ENCODE results near the gene DIAPH3. TPM values are rescaled to one million over a fixed set of nuclear protein-coding genes. Genes with fewer than 3 reads are reported as not detected.

DIAPH3 gene
- total RNA-seq, 1 experiment from 2014 or later: 24.8 TPM

- H3K4me3 ChIP-seq: no peak overlapping the region
- no peaks in the 10 kb centered on the region for H3K27me3 ChIP-seq
- DNase-seq: no peak
- H3K9me3 ChIP-seq: peaks cover 4% of the 10 kb centered on the region; the same call in 1 of the 2 replicates
- peaks cover 8% of the 10 kb centered on the region; the same call in 1 of the 2 replicates for H3K36me3 ChIP-seq
Observed at GRCh38 chr13:59780058-59780457, 383.7 kb downstream of the DIAPH3 start.

GRCh38 chr13:59776924-59777690 lies 386.6 kb downstream of the DIAPH3 start:
- H3K36me3 ChIP-seq: peaks cover 11% of the 10 kb centered on the region
- no peak for DNase-seq
- H3K9me3 ChIP-seq: peaks cover 4% of the 10 kb centered on the region; the same call in 1 of the 2 replicates
- no peak overlapping the region for H3K4me3 ChIP-seq
- no peaks in the 10 kb centered on the region for H3K27me3 ChIP-seq

- Histone ChIP-seq H3K9me3 (peaks cover 4% of the 10 kb centered on the region; the same call in 1 of the 2 replicates), H3K27me3 (no peaks in the 10 kb centered on the region), H3K36me3 (peaks cover 11% of the 10 kb centered on the region), H3K4me3 (no peak overlapping the region)
- peak; percentile 26 for DNase-seq
Observed at GRCh38 chr13:59774491-59774971, 389.2 kb downstream of the DIAPH3 start.

- no peaks in the 10 kb centered on the region for H3K9me3 ChIP-seq
- peaks cover 11% of the 10 kb centered on the region for H3K36me3 ChIP-seq
- no peak overlapping the region for H3K4me3 ChIP-seq
- DNase-seq: no peak
- H3K27me3 ChIP-seq: no peaks in the 10 kb centered on the region
Observed at GRCh38 chr13:59771272-59771671, 392.5 kb downstream of the DIAPH3 start.

GRCh38 chr13:59770451-59770850 lies 393.3 kb downstream of the DIAPH3 start:
- H3K36me3 ChIP-seq: peaks cover 5% of the 10 kb centered on the region
- no peaks in the 10 kb centered on the region for H3K9me3 ChIP-seq
- H3K4me3 ChIP-seq: no peak overlapping the region
- DNase-seq: no peak
- H3K27me3 ChIP-seq: no peaks in the 10 kb centered on the region

- H3K36me3 ChIP-seq: peaks cover 5% of the 10 kb centered on the region; the same call in 1 of the 2 replicates
- no peaks in the 10 kb centered on the region for H3K9me3 ChIP-seq
- H3K4me3 ChIP-seq: no peak overlapping the region
- no peaks in the 10 kb centered on the region for H3K27me3 ChIP-seq
- DNase-seq: no peak
Observed at GRCh38 chr13:59766236-59766635, 397.5 kb downstream of the DIAPH3 start.

- H3K9me3 ChIP-seq: no peaks in the 10 kb centered on the region
- no peaks in the 10 kb centered on the region for H3K36me3 ChIP-seq
- H3K4me3 ChIP-seq: no peak overlapping the region
- H3K27me3 ChIP-seq: no peaks in the 10 kb centered on the region
- DNase-seq: no peak
Observed at GRCh38 chr13:59755632-59756290, 408.0 kb downstream of the DIAPH3 start.

GRCh38 chr13:59754411-59754810 lies 409.3 kb downstream of the DIAPH3 start:
- no peaks in the 10 kb centered on the region for H3K27me3 ChIP-seq
- DNase-seq: no peak
- H3K36me3 ChIP-seq: no peaks in the 10 kb centered on the region
- H3K9me3 ChIP-seq: no peaks in the 10 kb centered on the region; the same call in 1 of the 2 replicates
- H3K4me3 ChIP-seq: no peak overlapping the region

- H3K36me3 ChIP-seq: no peaks in the 10 kb centered on the region
- no peak overlapping the region for H3K4me3 ChIP-seq
- H3K27me3 ChIP-seq: no peaks in the 10 kb centered on the region
- no peaks in the 10 kb centered on the region; the same call in 1 of the 2 replicates for H3K9me3 ChIP-seq
- DNase-seq: no peak
Observed at GRCh38 chr13:59750860-59751259, 412.9 kb downstream of the DIAPH3 start.

- no peak overlapping the region for H3K4me3 ChIP-seq
- H3K9me3 ChIP-seq: no peaks in the 10 kb centered on the region; the same call in 1 of the 2 replicates
- no peaks in the 10 kb centered on the region for H3K27me3 ChIP-seq
- DNase-seq: no peak
- no peaks in the 10 kb centered on the region for H3K36me3 ChIP-seq
Observed at GRCh38 chr13:59748046-59748445, 415.7 kb downstream of the DIAPH3 start.

- no peaks in the 10 kb centered on the region; the same call in 1 of the 2 replicates for H3K9me3 ChIP-seq
- DNase-seq: no peak
- H3K36me3 ChIP-seq: no peaks in the 10 kb centered on the region
- no peaks in the 10 kb centered on the region for H3K27me3 ChIP-seq
- no peak overlapping the region for H3K4me3 ChIP-seq
Observed at GRCh38 chr13:59747529-59747928, 416.2 kb downstream of the DIAPH3 start.

- DNase-seq: no peak
- no peak overlapping the region for H3K4me3 ChIP-seq
Observed at GRCh38 chr13:59746291-59746962, 417.3 kb downstream of the DIAPH3 start.

GRCh38 chr13:59745392-59745788 lies 418.3 kb downstream of the DIAPH3 start:
- peak; percentile 20 for DNase-seq
- Histone ChIP-seq H3K4me3 (no peak overlapping the region), H3K36me3 (no peaks in the 10 kb centered on the region), H3K9me3 (no peaks in the 10 kb centered on the region; the same call in 1 of the 2 replicates), H3K27me3 (no peaks in the 10 kb centered on the region)

More at GRCh38 chr13:59746291-59746962, 417.3 kb downstream of the DIAPH3 start:
- H3K9me3 ChIP-seq: no peaks in the 10 kb centered on the region; the same call in 1 of the 2 replicates
- H3K27me3 ChIP-seq: no peaks in the 10 kb centered on the region
- no peaks in the 10 kb centered on the region for H3K36me3 ChIP-seq

- Histone ChIP-seq H3K27me3 (no peaks in the 10 kb centered on the region), H3K36me3 (no peaks in the 10 kb centered on the region), H3K9me3 (no peaks in the 10 kb centered on the region; the same call in 1 of the 2 replicates), H3K4me3 (no peak overlapping the region)
- DNase-seq: no peak
Observed at GRCh38 chr13:59744747-59745391, 418.9 kb downstream of the DIAPH3 start.

- Histone ChIP-seq H3K4me3 (no peak overlapping the region), H3K36me3 (no peaks in the 10 kb centered on the region; the same call in 1 of the 2 replicates), H3K9me3 (no peaks in the 10 kb centered on the region), H3K27me3 (no peaks in the 10 kb centered on the region)
- DNase-seq: no peak
Observed at GRCh38 chr13:59743195-59743594, 420.5 kb downstream of the DIAPH3 start.

GRCh38 chr13:59742467-59742866 lies 421.3 kb downstream of the DIAPH3 start:
- Histone ChIP-seq H3K9me3 (no peaks in the 10 kb centered on the region), H3K27me3 (no peaks in the 10 kb centered on the region), H3K4me3 (no peak overlapping the region), H3K36me3 (no peaks in the 10 kb centered on the region; the same call in 1 of the 2 replicates)
- no peak for DNase-seq

Measured in MG63 (cell line).